ENCODE results near the gene HDAC4. TPM values are rescaled to one million over a fixed set of nuclear protein-coding genes. Genes with fewer than 3 reads are reported as not detected.

The HDAC4 gene
- polyA plus RNA-seq, 4 donors: 12.0 to 14.1 (median 12.6) TPM

DNA sequence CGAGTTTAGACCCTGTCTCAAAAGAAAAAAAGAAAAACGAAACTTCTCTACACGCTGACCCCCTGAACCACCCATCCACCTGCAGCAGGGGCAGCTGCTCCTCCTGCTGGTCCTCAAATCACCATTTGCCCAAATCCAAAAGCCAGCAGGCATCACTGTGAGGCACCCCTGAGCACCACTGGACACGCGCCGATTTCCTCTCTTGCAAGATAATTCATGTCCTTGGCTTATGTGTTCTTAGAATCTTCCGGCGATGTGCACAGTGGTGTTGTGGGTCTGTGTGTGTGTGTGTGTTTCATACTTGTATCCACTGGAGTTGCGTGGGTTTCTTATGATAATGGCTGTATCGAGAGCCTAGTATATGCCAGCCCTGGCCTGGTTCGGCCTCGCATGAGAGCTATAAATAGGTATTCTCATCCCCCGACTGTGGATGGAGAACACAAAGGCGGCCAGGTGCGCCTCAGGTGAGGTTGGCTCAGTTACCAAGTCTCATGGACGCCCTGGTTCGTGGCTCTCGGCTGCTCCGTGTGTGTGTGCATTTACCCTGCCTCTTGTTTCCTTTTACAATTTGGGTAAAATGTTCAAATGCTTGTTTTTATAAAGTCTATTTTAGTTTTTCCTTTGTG is 235.5 kb downstream of the HDAC4 start:
- no peak for DNase-seq (ENCODE audit: low read depth in 4 of 4, low spot score in 3 of 4)

DNA sequence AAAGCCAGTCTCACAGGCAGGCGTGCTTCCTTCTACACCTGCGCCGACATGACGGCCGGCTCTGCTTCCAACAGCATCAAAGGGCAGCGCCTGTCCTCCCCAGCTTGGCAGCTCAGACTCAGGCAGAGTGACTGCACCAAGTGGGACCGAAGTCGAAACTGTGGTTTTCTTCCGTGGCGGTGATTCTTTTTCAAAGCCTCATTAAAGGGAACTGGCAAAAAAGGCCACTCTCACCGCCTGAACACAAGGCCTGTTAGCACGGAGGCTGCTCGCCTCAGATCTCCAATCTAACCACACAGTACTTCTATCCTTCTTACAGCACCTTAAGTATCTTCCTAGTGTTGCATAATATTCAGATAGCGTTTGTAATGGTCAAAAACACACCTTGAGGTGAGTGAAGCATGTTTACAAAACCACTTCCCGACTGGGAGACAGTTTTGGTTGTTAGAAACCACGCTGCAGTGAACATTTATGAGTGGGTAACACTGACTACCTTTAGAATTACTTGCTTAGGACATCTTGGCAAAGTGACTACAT is 236.4 kb downstream of the HDAC4 start:
- DNase-seq (ENCODE audit: low read depth in 4 of 4, low spot score in 3 of 4): no peak

DNA sequence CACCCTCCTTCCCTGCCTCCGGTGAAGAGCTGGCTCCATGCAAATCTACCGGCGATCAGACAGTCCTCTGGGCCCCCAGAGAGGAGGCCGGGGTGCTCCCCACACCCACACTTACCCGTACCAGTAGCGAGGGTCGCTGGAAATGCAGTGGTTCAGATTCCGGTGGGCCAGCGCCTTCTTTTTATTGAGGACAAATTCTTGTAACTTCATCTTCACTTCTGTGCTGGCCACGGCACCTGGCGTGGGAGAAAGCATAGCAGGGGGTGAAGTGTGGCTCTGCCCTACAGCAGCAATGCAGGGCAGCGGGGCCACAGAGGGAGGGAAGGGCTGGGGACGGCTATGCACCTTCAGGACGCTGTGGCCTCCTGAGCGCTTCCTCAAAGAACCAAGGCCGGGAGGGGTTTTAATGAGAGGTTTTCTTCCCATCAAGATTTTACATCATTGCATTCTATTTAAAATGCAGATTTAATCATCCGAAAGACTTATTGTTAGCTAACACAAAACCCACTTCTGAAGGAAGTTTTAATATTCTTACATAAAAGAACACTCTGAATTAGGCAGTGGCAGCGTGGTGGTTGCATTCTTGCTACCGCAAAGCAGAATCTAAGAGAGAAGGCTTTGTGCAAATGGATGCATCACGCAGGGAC is 237.0 kb downstream of the HDAC4 start:
- DNase-seq (ENCODE audit: low read depth in 4 of 4, low spot score in 3 of 4): no peak

DNA sequence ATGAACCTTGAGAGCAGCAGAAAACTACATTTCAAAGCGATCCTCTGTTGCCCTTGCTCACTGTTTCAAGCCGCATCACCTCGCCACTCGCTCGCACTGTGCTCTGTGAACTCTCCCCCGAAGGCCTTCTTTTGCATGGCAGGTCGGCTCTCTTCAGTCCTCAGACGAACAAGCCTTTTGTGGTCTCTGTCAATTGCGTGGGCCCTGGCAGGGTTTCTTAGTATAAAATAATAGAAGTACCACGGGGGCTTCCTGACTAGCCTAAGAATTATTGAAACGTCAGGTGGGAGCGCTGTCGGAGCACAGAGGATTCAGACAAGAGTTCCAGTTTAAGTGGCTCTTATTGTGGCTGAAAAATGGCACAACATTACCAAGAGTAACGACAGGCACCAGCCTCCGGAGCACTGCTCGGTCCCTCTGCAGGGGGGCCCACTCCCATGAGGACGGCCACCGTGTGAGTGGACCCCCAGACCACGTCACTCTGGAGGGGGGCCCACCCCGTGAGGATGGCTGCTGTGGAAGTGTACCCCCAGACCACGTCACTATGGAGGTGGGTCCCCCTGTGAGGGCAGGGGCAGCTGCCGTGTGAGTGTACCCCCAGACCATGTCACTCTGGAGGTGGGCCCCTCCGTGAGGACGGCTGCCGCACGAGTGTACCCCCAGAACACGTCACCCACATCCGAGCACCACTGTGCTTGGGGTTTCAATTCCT is 237.7 kb downstream of the HDAC4 start:
- DNase-seq (ENCODE audit: low read depth in 4 of 4, low spot score in 3 of 4): no peak

DNA sequence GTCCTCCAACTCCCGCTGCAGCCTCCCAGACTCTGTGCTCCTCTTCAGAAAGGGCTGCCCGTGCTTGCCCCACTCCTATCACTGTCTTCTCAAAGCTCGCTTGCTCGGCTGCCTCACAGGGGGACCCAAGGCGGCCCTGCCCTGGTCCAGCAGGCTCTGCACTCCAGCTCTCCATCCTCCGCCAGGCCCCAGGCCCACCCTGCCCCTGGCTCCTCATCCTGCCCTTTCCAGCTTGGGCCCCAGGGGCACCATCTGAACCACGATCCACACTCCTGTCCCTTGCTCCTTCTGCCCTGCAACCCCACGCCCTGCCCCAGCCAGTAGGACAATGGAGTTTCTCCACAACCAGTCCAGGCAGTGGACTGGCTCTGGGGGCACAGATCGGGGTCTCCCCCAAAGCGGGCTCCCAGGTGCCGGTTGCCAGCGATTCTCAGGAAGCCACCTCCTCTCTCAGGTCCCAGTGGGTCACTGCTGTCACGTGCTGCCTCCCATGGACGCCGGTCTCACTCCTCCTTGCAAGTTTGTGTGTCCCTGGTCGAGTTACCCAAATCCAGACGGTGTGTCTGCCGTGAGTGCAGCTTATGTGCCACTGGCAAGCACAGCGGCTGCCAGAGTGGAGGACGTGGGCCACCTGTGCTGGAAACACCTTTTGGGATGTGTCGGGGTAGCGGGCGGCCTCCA is 238.5 kb downstream of the HDAC4 start:
- no peak for DNase-seq (ENCODE audit: low read depth in 4 of 4, low spot score in 3 of 4)

DNA sequence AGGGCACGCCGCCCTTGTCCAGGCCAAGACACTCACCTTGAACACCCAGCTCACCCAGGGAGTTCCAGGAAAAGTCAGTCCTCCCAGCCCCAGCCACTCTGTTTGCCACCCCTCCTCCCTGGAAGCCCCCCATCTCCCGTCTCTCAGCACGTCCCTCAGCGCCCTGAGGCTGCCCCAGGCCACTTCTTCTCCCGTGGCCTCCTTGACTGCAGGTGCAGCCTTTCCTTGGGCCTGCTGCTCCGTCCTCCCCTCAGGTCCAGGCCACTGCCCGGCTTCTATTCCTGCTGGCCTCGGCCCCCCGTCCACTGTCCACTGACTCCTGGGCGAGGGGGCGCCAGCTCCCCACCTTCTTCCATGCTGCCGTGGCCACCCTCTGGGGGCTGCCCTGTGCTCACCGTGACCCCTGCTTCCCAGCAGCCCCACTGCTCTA is 239.1 kb downstream of the HDAC4 start:
- DNase-seq (ENCODE audit: low read depth in 4 of 4, low spot score in 3 of 4): no peak

DNA sequence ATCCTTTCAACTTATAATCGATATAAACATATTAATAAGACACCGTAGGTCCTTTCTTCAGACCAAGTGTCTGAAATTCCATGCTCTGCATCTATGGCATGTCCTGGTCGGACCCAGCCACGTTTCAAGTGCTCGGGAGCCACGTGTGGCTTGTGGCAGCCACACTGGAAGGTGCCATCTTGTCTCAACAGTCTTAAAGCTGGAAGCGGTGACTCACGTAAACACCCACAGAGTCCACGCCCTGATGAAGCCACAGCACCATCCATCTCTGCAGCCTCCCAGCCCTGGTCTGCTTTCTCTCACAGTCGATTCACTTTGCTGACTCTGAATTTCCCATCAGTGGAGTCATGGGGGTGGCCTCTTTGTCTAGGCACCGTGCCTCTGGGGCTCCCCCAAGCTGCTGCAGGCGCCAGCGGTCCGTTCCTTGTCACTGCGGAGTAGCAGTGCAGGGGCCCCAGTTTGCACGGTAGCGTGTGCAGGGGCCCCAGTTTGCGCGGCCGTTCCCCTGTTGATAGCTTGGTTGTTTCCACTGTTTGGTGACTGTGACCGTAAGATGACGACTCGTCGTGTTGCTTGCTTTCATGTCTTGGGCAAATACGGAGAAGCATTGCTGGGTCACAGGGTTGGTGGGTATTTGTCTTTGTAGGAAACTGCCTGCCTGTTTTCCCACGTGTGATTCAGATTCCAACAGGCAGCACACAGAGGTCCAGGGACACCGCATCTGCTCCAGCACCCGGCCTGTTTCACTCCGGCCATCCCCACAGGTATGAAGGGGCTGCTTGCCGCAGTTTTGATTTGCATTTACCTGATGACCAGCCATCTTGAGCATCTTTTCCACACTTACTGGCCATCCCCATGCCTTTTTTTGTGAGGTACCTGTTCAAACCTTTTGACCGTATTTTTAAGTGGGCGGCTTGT is 240.3 kb downstream of the HDAC4 start:
- no peak for DNase-seq (ENCODE audit: low read depth in 4 of 4, low spot score in 3 of 4)

DNA sequence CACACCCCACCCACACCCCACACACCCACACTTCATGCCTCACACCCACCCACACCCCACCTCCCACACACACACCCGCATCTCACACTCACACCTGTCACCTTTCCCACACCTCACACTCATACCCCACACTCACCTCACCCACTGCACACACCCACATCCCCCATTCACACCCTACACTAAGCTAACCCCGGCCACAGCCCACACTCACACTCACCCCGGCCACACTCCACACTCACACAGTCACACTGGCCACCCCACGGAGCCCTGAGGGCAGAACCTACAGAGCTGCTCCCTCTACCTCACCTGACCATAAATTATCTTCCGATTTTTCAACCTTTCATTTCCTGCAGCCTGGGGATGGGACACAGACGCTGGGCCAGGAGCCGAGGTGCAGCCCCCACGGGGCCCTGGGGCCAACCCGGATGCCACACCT is 241.3 kb downstream of the HDAC4 start:
- DNase-seq (ENCODE audit: low read depth in 4 of 4, low spot score in 3 of 4): no peak

DNA sequence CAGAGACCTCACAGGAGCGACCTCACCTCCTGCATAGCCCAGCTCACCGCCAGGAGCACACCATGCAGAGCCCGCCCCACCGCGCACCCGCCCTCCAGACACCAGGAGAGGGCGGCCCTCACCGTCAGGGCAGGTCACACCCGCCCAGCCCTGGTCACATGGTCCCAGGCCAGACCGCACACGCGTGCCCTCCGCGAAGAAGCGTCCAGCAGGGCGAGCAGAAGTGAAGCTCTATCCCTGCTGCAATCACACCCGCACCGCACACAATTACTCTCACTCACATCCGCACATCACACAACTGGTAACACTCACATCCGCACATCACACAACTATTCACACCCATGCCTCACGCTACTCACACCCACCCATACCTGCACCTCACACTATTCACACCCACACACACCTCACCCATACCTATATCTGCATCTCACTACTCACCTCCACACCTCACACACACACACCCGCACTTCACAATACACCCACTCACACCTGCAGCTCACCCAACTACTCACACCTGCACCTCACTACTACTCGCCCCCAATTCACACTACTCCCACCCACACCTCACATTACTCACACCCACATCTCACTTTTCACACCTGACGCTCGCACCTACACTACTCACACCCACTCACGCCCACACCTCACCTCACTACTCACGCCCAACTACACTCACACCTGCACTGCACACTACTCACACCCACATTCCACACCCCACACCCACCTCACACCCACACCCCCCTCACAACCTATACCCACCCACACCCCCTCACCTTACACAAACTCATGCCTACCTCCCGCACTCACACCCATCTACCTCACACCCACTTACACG is 242.0 kb downstream of the HDAC4 start:
- no peak for DNase-seq (ENCODE audit: low read depth in 4 of 4, low spot score in 3 of 4)

DNA sequence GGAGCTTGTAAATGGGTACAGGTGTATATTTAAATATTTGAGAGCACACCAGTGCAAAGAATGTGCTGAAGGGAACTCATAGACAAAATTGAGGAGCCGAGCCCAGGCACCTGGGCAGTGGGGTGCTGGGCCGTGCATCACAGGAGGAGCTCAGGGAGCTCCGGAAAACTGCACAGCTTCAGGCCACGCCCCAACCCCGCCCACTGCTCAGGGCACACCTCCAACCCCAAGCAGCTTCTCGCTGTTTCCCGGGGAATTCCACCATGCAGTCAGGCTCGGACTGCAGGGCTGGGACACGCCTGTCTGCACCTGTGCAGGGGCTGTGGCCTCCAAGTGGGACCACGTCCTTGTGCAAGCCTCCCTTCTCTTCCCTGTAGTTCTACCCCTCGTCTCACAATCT is 243.0 kb downstream of the HDAC4 start:
- DNase-seq (ENCODE audit: low read depth in 4 of 4, low spot score in 3 of 4): peak in 1 of 4 donors; percentile 13

DNA sequence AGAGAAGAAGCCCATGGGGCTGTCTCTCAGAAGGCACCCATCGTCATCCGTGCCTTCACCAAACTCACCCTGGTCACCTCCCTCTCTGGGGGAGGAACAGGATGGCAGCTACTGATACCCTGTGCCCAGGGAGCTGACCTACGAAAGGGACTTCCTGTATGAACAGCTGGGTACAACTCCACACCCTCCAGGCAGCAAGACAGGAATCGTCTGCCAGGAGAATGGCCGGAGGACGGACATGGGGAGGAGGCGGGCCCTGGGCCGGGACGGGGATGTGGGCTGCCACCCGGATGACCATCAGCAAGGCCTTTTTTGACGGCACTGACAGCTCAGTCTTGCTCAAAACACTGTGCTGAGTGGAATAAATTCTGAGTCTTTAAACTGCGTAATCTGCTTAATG is 243.6 kb downstream of the HDAC4 start:
- DNase-seq (ENCODE audit: low read depth in 4 of 4, low spot score in 3 of 4): no peak

DNA sequence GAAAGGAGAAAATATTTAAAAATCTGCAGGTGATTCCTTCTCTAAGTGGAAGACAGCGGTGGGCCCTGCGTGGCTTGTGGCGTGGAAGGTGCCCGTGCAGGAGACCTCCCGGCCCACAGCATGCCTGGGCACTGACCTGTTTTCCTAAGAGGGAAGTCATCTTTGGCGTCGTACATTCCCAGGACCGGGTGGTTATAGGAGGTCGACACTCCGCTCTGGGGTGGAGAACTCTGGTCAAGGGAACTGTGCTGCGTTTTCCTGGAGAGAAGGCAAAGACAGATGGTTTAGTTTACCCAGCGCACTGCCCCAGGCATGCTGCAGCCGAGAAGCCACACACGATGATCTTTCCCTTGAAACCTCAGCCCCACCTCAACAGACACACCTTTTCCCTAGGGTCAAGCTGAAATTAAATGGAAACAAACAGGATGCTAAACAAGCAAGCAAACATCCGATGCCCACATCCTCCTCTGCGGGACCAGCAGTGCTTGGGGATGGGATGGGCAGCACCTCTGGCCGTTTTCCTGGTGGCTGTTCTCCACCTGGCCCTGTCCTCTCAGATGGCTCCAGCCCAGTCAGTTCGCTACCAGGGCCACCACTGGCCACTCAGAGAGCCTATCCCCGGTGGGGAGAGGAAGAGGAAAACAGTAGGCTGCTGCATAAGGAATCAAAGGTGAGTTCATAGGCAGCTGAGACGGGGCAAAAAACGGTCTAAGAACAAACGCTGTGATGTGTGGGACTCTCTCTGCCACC is 244.1 kb downstream of the HDAC4 start:
- no peak for DNase-seq (ENCODE audit: low read depth in 4 of 4, low spot score in 3 of 4)

DNA sequence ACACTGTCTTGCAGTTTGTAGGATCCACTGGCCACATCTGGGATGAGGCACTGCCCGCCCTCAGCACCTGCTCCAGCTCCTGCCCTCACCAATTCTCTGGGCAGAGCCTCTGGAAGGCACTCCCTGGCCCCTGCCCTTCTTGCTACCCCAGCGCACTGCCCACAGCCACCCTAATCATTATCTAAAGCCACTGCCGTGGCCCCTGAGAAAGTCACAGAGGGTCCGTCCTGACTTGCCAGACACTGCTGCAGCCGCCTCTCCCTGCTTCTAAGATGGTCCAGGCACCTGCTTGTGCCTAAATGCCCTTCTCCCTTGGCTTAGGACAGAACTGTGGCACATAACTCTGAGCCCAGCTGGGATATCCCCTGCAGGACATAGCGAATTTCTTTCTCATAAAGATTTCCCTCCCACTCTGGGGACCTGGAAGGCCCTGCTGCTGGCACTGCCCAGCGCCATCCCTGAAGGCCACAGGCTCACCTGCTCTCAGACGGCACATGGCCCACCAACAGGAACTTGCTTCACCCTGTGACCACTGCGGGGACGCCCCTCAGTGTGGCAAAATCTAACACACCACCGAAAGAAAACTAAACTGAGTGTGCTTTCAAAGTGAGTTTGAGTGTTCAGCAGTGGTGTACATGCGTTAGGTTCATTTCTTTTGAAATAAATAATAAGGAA is 244.9 kb downstream of the HDAC4 start:
- DNase-seq (ENCODE audit: low read depth in 4 of 4, low spot score in 3 of 4): no peak

DNA sequence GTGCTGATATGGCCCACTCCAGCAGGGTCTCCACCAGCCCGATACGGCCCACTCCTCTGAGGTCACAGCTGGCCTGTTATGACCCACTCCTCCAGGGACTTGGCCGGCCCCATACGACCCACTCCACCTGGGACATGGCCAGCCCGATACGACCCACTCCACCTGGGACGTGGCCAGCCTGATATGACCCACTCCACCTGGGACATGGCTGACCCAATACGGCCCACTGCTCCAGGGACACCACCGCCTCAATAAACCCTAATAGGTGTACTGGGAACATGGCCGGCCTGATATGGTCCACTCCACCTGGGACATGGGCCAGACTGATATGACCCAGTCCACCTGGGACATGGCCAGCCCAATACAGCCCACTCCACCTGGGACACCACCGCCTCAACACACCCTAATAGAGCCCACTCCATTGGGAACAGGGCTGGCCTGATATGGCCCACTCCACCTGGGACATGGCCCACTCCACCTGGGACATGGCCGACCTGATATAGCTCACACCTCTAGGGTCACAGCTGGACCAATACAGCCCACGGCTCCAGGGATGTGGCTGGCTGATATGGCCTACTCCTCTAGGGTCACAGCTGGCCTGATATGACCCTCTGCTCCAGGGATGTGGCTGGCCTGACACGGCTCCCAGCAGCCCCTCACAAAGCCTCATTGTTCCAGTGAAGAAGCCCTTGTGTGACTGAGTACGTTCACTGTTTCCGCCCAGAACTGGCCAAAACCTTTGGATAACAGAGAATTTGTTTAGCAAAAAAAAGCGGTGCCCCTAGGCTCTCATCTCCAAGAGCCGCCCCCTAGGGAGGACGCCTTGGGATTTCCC is 245.6 kb downstream of the HDAC4 start:
- DNase-seq (ENCODE audit: low read depth in 4 of 4, low spot score in 3 of 4): no peak

DNA sequence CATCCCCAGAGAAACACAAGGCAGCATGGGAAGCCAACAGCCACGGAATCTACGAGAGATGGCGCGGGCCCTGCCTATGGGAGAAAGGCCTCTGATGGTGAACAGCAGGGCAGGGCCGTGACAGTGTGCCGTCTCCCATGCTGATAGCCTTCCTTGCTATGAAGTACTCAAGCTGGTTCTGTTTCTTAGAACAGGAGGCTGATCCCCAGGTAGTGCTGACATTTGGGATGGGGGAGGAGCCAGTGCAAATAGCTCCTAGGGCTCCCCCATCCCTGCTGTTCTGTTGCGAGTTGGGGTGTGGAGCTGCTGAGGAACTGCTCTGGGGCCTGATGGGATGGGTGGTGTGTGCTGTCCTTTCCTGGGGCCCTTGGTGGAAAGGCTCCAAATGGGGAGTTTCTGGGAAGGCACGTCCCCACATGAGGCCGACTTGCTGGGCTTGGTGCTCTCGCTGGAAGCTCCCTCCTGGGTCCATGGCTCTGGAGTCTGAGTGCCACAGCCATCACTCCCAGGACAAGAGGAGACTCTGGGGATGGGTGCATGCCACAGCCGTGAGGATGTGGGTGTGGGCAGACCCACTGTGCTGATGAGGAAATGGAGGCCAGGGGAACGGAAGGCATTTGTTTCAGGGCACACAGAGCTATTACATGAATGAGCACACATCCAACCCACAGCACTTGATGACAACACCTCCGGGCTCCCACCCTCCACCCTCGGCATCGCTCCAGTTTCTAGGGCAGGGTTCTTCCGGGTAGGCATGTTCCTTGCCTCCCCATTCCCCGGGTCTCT is 246.8 kb downstream of the HDAC4 start:
- no peak for DNase-seq (ENCODE audit: low read depth in 4 of 4, low spot score in 3 of 4)

DNA sequence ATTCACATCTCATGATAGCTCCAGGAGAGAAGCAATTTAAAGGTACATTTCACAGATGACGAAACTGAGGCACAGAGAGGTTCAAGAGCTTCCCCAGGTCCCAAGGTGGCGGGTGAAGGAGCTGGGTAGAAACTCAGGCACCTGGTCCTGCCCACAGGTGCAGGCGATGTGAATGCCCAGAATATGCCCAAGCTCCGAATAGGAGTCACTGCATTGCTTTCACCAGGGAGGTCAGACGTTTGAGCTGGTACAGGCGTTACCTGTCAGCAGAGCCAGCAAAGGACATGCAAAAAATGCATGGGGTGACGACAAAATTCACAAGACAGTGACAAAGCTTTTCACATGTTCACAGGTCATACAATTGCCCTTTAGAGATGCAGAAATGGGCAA is 247.9 kb downstream of the HDAC4 start:
- DNase-seq (ENCODE audit: low read depth in 4 of 4, low spot score in 3 of 4): no peak
